Germinal center (tissue), 1 donor: ENCODE results near the gene STAC2.

ENCODE experiments used
- DNase-seq: peaks from one replicate; pipeline ENCODE4 v3.0.0; 2012; ENCODE audit warnings: mixed read lengths, low spot score

Gene STAC2

DNA sequence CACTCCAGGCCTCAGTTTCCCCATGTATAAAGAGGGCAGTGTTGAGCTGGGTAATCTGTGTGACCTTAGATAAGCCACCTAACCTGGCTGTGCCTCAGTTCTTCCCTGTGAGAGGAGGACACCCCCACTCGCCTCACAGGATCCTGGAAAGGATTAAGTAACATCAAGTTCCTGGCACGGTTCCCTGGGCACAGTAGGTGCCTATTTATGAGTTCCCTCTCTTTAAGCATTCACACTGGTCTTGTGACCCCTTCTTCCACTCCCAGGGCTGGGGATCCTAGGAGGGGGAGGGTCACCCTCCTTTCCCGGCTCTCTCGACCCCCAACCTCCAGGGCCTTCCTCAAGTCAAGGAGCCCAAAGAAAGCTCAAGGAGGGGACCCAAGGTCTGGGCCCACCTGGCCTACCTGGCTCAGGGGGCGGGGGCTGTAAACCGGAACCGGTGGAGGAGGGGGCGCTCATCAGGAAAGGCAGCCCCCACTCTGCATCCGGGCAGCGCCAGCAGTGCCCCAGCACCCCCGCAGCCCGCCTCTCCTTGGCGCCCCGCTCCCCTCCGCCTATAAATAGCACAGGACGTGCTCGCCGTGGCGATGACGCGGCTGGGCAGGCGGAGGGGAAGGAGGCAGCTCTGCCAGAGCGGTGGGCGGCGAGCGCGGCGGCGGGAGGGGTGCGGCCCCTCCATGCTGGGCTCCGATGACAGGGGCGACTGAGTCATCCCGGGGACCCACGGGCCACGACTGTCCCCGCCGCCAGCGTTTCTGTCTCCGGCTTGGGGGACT lies 16.2 kb downstream of the STAC2 start:
- peak; percentile 52 for DNase-seq

DNA sequence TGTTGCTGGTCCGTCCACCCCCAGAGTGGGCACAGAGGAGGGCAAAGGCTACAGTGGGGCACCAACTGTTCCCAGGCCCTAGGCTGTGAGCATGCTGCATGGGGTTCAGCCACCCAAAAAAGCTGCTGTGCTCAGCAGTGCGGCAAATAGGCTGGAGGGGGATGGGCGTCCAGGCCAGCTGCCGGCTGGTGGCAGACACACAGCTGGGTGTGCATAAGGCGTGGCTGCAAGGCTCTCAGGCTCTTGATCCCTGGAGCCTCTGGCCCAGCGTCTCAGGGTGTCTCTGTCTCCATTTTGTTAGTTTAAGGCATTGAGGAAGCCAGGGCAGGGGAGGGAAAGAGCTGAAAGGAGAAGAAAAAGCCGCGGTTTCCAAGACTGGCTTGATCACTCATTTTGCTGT lies 16.9 kb downstream of the STAC2 start:
- DNase-seq: peak; percentile 88

DNA sequence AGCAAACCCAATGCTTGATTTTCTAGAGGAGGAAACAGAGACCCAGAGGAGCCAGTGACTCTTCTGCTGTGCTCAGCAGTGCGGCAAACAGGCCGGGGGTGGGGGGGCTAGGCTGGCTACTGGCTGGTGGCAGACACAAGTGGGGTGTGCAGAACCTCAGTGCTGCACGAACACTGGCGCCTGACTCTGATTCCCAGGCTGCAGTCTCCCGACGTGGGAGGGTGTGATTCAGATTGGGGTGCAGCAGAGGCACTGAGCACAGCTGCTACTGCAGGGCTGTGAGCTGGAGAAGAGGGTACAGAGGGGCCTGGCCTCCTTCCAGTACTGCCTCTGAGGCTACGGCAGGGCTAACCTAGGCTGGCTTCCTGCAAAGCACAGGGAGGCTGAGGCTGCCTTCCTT lies 17.6 kb downstream of the STAC2 start:
- no peak for DNase-seq

DNA sequence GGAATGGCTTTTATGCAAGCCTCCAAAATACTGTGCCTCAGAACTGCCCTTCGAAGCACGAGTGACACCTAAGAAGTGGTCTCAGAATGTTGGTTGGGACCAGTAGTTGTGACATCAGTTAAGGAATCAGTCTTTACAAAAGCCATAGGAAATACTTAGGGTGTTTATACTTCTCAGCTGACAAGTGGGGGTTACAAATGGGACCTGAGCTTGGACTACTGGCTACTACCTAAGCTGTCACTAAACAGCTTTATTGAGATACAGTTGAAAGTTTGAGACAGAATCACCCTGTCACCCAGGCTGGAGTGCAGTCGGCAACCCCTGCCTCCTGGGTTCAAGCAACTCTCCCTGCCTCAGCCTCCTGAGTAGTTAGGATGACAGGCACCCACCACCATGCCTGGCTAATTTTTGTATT lies 20.6 kb downstream of the STAC2 start:
- no peak for DNase-seq

DNA sequence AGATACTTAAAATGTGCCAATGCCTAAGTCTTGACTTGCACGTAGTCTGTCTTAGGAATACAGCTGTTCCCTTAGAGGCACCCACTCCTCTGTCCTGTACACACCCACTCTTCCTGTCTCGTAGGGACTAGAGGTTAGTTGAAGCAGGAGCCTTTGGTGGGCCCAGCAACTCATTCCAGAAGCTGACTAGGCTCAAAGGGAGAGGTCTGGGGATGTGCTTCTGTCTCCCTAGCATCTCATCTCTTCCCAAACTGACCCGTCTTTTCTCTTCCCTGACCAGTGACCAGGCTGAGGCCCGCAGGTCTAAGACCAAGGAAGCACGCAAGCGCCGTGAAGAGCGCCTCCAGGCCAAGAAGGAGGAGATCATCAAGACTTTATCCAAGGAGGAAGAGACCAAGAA lies 21.5 kb downstream of the STAC2 start:
- DNase-seq: no peak

DNA sequence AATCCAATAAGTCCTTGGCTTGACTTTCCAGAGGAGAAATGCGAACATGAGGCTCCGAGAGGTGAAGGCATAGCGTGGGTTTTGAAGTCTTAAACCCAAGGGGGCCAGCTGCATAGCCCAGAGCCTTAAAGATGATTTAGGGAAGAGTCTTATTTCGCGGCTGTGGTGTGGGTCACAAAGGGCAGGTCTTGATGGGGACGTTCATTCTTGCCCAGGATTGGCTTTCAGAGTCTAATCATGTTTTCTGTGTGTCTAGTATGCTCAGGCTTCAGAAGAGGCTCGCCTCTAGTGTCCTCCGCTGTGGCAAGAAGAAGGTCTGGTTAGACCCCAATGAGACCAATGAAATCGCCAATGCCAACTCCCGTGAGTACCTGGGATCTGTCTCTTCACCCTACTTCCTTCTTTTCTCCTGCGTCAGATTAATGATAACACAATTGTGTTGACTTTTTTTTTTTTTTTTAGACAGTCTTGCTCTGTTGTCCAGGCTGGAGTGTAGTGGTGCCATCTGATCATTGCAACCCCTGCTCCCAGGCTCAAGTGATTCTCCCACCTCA lies 24.7 kb downstream of the STAC2 start:
- DNase-seq: no peak

DNA sequence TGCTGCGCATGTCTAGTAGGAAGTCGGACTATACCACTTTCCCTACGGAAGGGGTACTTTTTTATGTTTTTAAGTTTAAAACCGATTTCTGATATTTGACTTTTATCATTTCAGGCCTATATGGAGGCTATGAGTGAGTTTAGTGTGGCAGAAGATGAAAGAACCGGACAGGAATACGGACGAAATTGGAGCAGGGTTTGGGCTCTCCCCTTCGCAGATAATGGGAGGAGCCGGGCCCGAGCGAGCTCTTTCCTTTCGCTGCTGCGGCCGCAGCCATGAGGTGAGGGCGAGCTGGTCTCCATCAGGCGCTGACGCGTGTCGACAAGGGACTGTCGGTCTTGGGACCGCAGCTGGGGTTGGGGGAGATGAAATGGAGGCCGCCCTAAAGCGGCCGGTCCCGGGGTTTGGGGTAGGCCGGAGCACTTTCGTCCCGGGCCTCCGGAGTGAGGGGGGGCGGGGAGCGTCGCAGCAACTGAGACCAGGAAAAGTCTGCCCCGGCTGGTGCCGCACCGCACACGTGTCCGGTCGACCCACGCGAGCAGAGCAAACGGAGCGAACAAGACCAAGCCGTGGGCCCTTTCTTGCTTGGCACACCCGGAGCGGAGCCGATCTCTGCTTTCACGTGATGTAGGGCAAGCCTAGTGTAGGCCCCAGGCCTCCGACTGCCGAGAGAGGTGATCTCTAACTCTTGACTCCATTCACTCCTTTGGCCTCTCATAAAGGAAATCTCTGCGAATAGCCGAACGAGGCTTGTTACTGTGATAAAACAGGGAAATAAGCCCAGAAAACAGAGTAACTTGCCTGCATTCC lies 25.5 kb downstream of the STAC2 start, which contains the start of gene RPL19:
Gene RPL19 (plus strand): TSS at position 214 of the 810 bp plus-strand sequence. CDS start 62 bp downstream, at position 276.
- DNase-seq: peak; percentile 88

DNA sequence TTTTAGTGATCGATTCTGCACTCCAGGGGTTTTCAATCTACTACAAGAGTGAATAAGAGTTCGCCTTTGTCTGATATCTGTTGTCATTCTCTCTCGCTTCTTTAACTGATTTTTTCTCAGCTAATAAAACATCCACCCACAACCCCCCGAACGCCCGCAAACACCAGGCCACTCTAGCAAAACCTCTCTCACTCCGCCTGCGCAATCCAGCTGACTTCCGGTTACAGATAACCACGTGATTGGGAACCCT lies 26.0 kb downstream of the STAC2 start:
- DNase-seq: peak; percentile 95

DNA sequence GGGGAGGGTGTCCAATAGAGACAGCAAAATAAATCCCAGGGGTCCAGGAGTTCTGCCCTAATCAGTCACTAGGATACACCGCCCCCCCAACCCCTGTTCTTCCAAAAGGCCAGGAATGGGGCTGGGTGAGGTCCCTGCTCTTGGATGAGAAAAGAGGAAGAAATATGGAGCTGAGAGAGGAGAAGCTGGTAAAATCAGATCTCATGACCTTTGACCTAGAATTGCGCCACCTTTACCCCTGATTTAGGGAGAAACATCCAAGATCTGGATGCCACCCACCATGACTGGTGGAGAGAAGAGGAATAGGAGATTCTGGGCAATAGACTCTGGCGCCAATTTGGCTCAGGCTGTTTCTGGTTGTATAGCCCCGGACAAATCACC lies 27.6 kb downstream of the STAC2 start:
- DNase-seq: no peak

DNA sequence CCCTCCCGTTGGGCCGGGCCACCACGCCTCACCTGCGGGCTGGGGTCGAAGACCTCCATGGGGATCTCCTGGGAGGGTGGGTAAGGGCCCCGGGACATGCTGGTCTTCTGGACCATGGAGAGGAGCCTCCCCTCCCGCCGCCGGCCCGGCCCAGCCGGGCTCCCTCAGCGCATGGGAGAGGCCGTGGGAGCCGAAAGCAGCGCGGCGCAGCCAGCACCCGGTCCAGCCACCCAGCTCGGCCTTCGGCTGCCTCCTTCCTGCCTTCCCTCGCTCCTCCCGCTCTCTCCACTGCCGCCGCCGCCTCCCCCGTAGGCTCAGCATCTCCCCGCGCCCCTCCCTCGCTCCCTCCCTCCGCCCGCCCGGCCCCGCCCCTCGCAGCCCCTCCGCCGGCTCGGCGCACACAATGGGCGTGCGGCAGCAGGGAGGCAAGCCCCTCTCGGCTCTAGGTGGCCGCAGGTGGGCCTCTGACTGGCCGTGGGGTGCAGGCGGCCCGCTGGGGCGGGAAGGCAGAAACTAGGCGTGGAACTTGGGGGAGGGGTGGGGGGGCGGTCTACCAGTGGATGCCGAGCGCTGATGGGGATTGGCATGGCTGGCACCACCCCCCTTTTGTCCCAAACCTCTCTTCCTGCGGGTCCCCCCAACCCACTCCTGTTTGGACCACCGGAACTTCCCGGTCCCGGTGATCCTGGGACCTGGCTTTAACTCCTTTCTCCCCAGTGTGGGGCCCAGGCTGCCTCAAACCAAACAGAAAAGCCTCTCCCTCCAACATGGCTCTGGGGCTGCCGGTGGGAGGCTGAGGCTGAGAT lies 28.2 kb downstream of the STAC2 start, which contains the start of gene CACNB1:
Gene CACNB1 (minus strand): TSS at position 290 of the 806 bp plus-strand sequence. CDS start 174 bp downstream, at position 116.
- DNase-seq: peak; percentile 83

DNA sequence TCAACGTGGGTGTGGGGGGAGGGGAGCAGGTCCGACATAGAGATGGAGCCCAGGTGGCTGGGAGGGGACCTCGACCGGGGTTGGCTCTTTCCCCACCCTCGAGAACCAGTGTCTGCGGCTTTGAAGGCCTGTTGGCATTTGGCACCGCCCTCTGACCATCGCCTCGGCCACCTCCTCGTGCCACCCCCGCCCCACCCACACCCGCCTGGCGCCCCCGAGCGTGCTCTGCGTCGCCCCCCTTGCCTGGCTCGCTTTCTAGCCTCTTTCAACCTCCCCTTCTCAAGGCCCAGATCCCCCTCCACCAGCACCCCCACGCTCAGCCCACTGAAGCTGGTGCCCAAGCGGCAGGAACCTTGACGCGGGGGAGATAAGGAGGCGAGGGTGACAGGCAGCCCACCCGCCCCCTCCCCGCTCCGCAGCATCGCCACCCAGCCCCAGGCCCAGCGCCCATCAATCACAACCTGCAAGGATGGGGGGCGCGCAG lies 28.9 kb downstream of the STAC2 start:
- no peak for DNase-seq

DNA sequence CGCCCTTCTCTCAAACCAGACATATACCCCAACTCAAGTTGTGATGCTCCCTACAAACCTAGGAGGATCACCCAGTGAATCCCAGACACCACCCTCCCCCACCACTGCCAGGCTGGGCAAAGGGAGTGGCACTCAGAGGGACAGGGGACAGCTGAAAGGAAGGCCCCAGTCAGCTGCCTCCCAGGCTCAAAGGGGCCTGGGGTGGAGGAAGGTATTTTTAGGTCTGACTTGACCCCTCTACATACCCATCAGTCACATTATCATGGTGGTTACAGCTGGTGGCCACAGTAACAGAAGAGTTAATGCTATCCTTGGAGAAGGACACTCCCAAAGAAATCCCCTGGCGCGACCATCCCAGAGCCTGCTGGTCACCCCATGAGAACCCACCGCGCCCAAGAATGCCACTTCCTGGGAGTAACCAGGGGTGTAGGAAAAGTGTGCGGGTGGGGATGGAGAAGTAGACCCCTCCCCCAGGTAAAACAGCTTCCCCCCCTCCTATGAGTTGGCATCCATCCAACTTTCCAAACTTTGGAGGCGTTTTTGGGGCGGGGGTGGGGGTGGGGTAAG lies 29.4 kb downstream of the STAC2 start:
- DNase-seq: no peak

DNA sequence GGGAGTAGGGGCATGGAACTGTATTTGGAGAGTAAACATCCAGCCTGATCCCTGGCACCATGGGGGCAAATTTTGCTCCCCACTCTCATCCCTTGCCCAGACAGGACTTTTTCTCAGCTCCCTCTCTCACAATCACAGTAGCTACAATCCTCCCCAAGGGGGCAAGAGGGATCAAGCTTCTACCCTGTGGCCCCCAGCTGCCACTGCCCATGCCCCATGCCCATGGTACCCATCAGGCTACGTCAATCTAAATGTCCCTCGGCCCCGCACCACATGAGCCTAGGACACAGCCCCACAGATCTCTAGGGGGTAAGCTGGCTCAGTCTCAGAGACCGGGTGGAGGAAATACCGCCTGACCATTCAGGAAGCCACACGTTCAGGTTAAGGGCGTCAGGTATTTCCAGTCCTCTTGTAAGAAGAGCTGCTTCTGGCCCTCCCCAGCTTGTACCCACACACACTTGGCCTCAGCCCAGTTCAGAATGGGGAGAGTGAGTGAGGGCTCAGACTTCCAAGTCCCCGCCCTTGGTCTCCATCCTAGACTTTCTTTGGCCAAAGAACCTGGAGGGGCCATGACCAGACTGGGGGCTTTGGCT lies 30.1 kb downstream of the STAC2 start:
- DNase-seq: no peak

DNA sequence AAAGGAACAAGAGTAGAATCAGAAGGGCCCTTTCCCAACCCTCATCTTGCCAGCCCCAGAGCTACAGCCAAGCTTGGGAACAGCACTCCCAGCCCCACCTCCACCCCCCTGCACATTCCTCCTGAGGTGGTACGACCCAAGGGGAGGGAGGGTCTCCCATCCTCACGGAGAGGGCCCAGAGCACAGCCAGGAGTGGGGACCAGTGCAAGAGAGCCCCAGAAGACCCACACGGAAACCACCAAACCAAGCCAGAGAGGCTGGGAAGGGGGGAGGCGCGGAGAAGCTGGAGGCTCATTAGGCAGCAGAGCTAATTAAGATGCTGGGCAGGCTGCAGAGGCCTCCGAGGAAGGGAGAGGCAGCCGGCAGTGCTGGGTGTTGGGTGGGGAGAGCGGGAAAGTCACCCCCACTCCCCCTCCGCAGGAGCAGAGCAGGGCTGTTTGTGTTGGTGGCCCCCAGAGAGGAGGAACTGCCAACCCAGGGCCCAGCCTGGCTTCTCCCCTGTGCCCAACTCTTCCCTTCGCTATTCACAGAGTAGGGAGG lies 30.7 kb downstream of the STAC2 start:
- no peak for DNase-seq

DNA sequence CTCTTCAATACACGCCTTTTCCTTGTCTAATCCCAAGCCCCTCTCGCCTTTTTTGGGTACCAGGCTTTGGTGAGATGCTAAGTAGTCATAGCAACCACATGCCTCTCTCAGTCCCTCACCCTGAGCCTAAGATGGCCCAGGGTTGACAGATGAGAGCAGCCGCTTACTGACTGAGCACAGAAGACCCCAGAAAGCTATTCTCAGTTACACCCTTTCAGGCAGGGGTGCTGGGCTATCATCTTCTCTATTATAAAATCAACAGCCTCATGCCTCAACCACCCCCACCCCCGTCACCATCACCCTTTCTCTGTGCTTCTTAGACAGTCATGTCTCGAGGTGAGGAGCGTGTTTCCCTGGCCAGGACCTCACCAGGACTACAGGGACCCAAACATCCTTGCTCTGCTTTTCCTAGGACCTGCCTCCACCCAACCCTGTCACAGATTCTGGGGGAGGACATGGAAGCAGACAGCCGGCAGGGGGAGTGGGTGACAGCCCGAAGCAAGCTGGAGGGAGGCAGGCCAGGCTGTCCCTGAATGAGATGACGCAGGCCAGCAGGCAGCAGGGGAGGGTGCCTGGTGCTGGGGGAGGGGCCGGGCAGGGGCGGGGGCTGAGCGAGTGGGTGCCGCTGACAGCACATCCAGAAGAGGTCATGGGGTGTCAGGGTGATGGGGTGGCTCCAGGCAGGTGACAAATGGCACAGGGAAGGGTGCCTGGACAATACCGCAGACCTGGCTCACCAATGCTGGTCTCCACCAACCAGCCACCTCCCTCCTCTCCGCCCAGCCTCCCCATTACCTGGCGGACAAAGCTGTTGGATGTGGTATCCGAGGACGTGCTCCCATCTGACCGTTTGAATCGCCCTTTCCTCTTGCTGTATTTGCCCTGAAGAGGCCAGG lies 31.4 kb downstream of the STAC2 start:
- no peak for DNase-seq

DNA sequence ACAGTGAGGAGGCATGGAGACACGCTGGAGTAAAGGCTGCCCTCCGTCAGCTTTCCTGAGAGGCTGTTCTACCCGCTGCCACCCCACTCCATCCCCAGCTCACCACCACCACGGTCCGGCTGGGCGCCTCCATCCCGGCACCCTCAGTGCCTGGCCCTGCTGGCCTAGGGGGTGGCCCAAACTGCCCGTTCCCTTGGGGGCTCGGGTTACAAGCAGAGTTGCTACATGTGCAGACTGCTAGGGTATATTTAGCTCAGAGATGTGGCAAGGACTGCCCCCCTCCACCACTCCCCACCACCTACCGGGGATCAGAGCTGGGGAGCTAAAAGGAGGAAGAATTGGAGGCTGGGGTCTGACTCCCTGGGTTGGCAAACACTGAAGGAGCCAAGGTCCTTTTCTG lies 32.4 kb downstream of the STAC2 start:
- DNase-seq: no peak

DNA sequence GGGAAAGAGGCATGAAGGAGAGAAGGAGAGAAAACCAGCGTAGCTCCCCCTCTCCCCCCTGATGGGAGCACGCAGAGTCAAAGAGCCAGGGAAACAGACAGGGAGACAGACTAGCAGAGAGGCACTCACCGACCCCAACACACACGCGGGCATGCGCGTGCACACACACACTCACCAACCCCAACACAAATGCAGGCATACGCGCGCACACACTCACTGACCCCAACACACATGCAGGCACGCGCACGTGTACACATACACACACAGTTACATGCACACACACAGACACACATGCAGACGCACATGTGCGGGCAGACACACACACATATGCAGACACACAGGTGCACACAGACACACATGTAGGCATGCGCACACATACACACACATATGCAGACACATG lies 32.8 kb downstream of the STAC2 start:
- no peak for DNase-seq

DNA sequence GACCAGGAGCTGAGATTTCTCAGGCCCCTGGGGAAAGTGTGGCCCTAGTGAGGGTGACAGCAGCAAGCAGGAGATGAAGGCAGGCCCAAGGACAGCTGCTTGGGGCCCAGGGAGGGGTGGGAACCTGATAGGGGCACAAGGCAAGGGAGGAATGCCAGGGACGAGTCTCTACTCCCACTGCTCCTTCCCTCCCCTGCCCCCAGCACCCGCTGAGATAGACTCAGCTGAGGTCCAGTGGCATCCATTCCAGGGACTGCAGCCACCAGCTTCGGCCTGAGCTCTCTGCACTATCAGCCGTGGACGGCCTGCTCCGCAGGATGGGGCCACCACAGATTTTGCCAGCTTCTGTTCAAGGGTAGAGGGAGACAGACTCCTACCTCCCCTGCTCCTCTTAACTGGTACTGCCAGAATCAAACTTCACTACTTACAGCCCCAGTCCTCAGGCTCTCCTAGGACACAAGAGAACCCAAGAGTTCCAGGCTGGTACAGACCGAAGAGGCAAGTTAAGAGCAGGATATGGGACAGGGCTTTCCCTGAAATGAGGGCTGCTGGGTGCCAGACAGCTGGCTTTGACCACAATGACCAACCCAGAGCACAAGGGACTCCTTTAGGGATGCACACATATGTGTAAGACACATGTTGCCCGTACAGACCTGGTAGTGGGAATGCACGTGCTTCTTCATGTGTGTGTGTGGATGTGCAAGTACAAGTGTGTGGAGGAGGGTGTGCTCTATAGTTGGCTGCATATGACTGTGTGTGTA lies 33.8 kb downstream of the STAC2 start:
- no peak for DNase-seq

DNA sequence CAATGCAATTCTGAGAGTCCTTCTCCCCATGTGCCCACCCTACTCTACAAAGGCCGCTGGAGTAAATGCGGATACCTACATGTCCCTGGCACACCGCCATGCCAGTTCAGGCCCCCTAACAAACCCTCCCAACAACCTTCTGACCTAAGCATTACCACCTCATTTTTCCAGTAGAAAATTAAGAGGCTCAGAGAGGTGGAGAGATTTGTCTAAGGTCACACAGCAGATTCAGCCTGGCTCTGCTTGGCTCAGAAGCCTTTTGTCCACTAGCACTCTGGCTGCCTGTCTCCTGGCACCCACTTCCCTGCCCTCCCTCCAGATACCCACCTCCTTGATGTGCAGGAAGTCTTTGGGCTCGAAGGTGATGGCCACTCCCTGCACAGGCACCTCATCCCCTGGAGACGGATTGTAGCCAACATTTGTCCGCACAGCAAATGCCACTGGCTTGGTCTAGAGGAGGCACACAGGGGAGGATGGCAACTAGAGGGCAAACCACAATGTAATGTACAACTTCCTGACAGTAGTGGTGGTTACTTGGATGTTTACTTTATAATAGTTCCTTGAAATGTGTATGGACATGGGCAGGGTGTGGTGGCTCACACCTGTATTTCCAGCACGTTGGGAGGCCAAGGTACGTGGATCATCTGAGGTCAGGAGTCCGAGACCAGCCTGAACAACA lies 38.5 kb downstream of the STAC2 start:
- no peak for DNase-seq
